PC-3 (cell line): ENCODE results near the gene CACNG1.

ENCODE experiments used
- EZH2 ChIP-seq: fragments of 300-600 bp; sonication (generic); IDR thresholded peaks from one replicate; pipeline ENCODE4 v1.6.1; 2017; ENCODE audit warnings: antibody characterized with exemption, mild to moderate bottlenecking, low read length; ENCODE audit not compliant: unreplicated experiment
- EZH2phosphoT487 ChIP-seq: fragments of 300-600 bp; sonication (generic); IDR thresholded peaks from 2 replicates; pipeline ENCODE4 v1.6.1; 2018; ENCODE audit warnings: mild to moderate bottlenecking, antibody characterized with exemption, low read length, borderline replicate concordance
- TF ChIP-seq, protein P1 (sequence below): fragments of 300-600 bp; sonication (generic); conservative IDR thresholded peaks from 2 replicates; pipeline ENCODE4 v1.5.1; 2017; ENCODE audit warnings: antibody characterized with exemption, low read depth, mild to moderate bottlenecking, low read length

DNA sequence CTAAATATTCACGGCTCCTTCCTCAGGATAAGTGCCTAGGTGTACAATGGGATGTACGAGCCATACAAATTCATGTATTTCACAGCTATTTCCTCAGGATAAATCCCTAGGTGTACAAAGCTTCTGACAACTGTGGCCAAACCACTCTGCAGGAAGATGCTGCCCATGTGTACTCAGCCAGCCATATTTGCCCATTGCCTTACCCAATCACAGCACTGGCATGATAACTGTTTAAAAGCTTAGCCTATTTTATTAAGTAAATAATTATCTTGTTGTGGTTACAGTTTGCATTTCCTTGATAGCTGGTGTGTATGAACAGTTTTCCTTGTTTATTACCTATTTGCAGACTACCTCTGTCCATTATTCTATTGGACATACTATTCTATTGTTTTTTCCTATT, 35.1 kb downstream of the CACNG1 start:
- TF ChIP-seq, protein P1, sequence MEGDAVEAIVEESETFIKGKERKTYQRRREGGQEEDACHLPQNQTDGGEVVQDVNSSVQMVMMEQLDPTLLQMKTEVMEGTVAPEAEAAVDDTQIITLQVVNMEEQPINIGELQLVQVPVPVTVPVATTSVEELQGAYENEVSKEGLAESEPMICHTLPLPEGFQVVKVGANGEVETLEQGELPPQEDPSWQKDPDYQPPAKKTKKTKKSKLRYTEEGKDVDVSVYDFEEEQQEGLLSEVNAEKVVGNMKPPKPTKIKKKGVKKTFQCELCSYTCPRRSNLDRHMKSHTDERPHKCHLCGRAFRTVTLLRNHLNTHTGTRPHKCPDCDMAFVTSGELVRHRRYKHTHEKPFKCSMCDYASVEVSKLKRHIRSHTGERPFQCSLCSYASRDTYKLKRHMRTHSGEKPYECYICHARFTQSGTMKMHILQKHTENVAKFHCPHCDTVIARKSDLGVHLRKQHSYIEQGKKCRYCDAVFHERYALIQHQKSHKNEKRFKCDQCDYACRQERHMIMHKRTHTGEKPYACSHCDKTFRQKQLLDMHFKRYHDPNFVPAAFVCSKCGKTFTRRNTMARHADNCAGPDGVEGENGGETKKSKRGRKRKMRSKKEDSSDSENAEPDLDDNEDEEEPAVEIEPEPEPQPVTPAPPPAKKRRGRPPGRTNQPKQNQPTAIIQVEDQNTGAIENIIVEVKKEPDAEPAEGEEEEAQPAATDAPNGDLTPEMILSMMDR = no peak
- TF ChIP-seq EZH2 (no peak), EZH2phosphoT487 (no peak)
